ENCODE measurements around the gene LRP1B. TPM values are rescaled to one million over a fixed set of nuclear protein-coding genes. Genes with fewer than 3 reads are reported as not detected.

Gene LRP1B
- total RNA-seq, 6 experiments from 2014 or later: 0.06 to 1.7 (median 0.15) TPM; not detected in 1

- no peak for TF ChIP-seq CTCF (IDR thresholded peaks at IDR 0.05)
- no peak for TF ChIP-seq POLR2A (IDR thresholded peaks at IDR 0.05)
- H3K36me3 ChIP-seq: no peaks in the 10 kb centered on the region
- WGBS (ENCODE audit: insufficient coverage, low coverage, low lambda C conversion rate, missing lambda C conversion rate): 53% methylated on average over 2 of the region's 2 CpGs
- no peak overlapping the region for H3K4me3 ChIP-seq
- H3K27ac ChIP-seq: no peak overlapping the region
- ATAC-seq (no peak), DNase-seq (no peak)
- no peaks in the 10 kb centered on the region for H3K27me3 ChIP-seq
- no peaks in the 10 kb centered on the region for H3K4me1 ChIP-seq
- H3K9me3 ChIP-seq: no peaks in the 10 kb centered on the region
- intact Hi-C loops (cut with DNase I): no loop called here
Measured at GRCh38 chr2:140472676-140473075, 1658.1 kb downstream of the LRP1B start.

GRCh38 chr2:140465301-140465700 is 1665.5 kb downstream of the LRP1B start:
- Histone ChIP-seq H3K9me3 (no peaks in the 10 kb centered on the region), H3K4me1 (no peaks in the 10 kb centered on the region), H3K36me3 (no peaks in the 10 kb centered on the region), H3K27ac (no peak overlapping the region), H3K27me3 (no peaks in the 10 kb centered on the region), H3K4me3 (no peak overlapping the region)
- no peak for TF ChIP-seq CTCF (IDR thresholded peaks at IDR 0.05)
- TF ChIP-seq POLR2A (IDR thresholded peaks at IDR 0.05): no peak
- 70% methylated on average over 2 of the region's 2 CpGs for WGBS (ENCODE audit: insufficient coverage, low coverage, low lambda C conversion rate, missing lambda C conversion rate)
- DNase-seq: no peak
- no peak for ATAC-seq
- intact Hi-C loops (cut with DNase I): no loop called here

GRCh38 chr2:140462990-140463389 is 1667.8 kb downstream of the LRP1B start:
- no peaks in the 10 kb centered on the region for H3K27me3 ChIP-seq
- H3K27ac ChIP-seq: no peak overlapping the region
- ATAC-seq: no peak
- H3K4me1 ChIP-seq: no peaks in the 10 kb centered on the region
- 54% methylated on average over 4 of the region's 4 CpGs for WGBS (ENCODE audit: insufficient coverage, low coverage, low lambda C conversion rate, missing lambda C conversion rate)
- H3K4me3 ChIP-seq: no peak overlapping the region
- no peaks in the 10 kb centered on the region for H3K9me3 ChIP-seq
- DNase-seq: no peak
- no peaks in the 10 kb centered on the region for H3K36me3 ChIP-seq
- no peak for TF ChIP-seq CTCF (IDR thresholded peaks at IDR 0.05)
- no peak for TF ChIP-seq POLR2A (IDR thresholded peaks at IDR 0.05)
- intact Hi-C loops (cut with DNase I): no loop called here

GRCh38 chr2:140457483-140457882 is 1673.3 kb downstream of the LRP1B start:
- WGBS (ENCODE audit: insufficient coverage, low coverage, low lambda C conversion rate, missing lambda C conversion rate): 48% methylated on average over 3 of the region's 3 CpGs
- no peak for ATAC-seq
- TF ChIP-seq CTCF (IDR thresholded peaks at IDR 0.05): no peak
- TF ChIP-seq POLR2A (IDR thresholded peaks at IDR 0.05): no peak
- H3K36me3 ChIP-seq: no peaks in the 10 kb centered on the region
- no peak overlapping the region for H3K4me3 ChIP-seq
- no peaks in the 10 kb centered on the region for H3K9me3 ChIP-seq
- no peaks in the 10 kb centered on the region for H3K27me3 ChIP-seq
- H3K4me1 ChIP-seq: no peaks in the 10 kb centered on the region
- intact Hi-C loops (cut with DNase I): no loop called here
- no peak overlapping the region for H3K27ac ChIP-seq
- no peak for DNase-seq

- Histone ChIP-seq H3K4me1 (no peaks in the 10 kb centered on the region), H3K4me3 (no peak overlapping the region), H3K27me3 (no peaks in the 10 kb centered on the region), H3K9me3 (no peaks in the 10 kb centered on the region), H3K36me3 (no peaks in the 10 kb centered on the region), H3K27ac (no peak overlapping the region)
- DNase-seq (no peak), ATAC-seq (no peak)
- intact Hi-C loops (cut with DNase I): no loop called here
- TF ChIP-seq POLR2A (IDR thresholded peaks at IDR 0.05) (no peak), CTCF (IDR thresholded peaks at IDR 0.05) (no peak)
- 25% methylated on average over 1 of the region's 1 CpG for WGBS (ENCODE audit: insufficient coverage, low coverage, low lambda C conversion rate, missing lambda C conversion rate)
Measured at GRCh38 chr2:140455315-140455714, 1675.5 kb downstream of the LRP1B start.

All from right lobe of liver (tissue), 6 donors.